ENCODE results near the gene GNAQ. TPM values are rescaled to one million over a fixed set of nuclear protein-coding genes. Genes with fewer than 3 reads are reported as not detected.

Gene GNAQ
- total RNA-seq, 4 donors from 2014 or later = 64.0 to 80.4 (median 69.2) TPM

DNA sequence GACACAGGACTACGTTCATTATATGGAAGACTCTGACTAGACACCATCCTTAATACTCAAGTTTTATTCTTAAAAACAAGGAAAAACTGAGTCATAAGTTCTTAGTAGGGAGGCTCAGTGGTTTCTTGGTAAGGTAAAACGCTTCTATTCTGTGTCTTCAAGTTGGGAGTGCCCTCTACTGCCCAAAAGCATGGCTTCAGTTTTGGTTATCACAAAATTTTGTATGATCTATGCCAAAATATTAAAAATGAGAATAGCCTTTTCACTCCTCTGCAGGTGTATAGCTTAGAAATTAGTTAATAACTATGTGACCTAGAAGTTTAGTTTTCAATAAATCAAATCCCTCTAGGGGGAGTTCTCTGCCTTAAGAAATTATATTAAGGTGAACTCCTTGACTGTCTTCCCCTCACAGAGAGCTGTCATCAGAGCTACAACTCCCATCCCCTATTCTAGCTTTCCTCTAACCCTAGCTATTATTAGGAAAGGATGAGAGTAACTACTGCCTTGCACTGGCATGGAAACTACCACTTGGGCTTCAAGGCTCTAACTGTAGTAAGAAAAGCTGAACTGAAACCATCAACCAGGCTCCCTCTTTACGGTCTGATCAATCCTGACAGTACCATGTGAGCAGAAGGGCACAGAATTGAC is 189.7 kb downstream of the GNAQ start:
- no peaks in the 10 kb centered on the region for H3K36me3 ChIP-seq
- H3K27ac ChIP-seq (replicated peaks in 1 of 4) = peak overlapping the region in 1 of 4 donors; percentile 7
- intact Hi-C loops (cut with DNase I) = loop anchor here (2.0 kb wide), 1 partner anchor 193 kb away; no protein-coding TSS in a partner anchor
- H3K4me3 ChIP-seq = no peak overlapping the region
- peaks cover 31 to 61% (median 52%) of the 10 kb centered on the region in 4 donors for H3K4me1 ChIP-seq
- no peaks in the 10 kb centered on the region for H3K27me3 ChIP-seq
- no peaks in the 10 kb centered on the region for H3K9me3 ChIP-seq
- DNase-seq (ENCODE audit: extremely low spot score) = no peak
- TF ChIP-seq POLR2A (IDR thresholded peaks at IDR 0.05; ENCODE audit: low read depth) (no peak), POLR2AphosphoS5 (IDR thresholded peaks at IDR 0.05) (no peak)
- TF ChIP-seq, protein P1, sequence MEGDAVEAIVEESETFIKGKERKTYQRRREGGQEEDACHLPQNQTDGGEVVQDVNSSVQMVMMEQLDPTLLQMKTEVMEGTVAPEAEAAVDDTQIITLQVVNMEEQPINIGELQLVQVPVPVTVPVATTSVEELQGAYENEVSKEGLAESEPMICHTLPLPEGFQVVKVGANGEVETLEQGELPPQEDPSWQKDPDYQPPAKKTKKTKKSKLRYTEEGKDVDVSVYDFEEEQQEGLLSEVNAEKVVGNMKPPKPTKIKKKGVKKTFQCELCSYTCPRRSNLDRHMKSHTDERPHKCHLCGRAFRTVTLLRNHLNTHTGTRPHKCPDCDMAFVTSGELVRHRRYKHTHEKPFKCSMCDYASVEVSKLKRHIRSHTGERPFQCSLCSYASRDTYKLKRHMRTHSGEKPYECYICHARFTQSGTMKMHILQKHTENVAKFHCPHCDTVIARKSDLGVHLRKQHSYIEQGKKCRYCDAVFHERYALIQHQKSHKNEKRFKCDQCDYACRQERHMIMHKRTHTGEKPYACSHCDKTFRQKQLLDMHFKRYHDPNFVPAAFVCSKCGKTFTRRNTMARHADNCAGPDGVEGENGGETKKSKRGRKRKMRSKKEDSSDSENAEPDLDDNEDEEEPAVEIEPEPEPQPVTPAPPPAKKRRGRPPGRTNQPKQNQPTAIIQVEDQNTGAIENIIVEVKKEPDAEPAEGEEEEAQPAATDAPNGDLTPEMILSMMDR (IDR thresholded peaks at IDR 0.05) = peak; percentile 35 to 43 (median 36)
- WGBS = 63% methylated on average over 3 of the region's 3 CpGs

- WGBS = 53% methylated on average over 6 of the region's 6 CpGs
- peak overlapping the region in 2 of 4 donors; percentile 21 to 52 for H3K27ac ChIP-seq (replicated peaks in 1 of 4)
- intact Hi-C loops (cut with DNase I) = no loop called here
These were observed 192.0 kb downstream of the GNAQ start for GRCh38 chr9:77839459-77840140.

GRCh38 chr9:77838986-77839385 is 192.6 kb downstream of the GNAQ start:
- TF ChIP-seq EP300 (IDR thresholded peaks at IDR 0.05) (no peak), POLR2AphosphoS5 (IDR thresholded peaks at IDR 0.05) (no peak), POLR2A (IDR thresholded peaks at IDR 0.05; ENCODE audit: low read depth) (no peak)
- TF ChIP-seq, protein P1 (IDR thresholded peaks at IDR 0.05) = no peak
- no peak overlapping the region for H3K4me3 ChIP-seq
- H3K27ac ChIP-seq (replicated peaks in 1 of 4) = no peak overlapping the region
- H3K36me3 ChIP-seq = no peaks in the 10 kb centered on the region
- peaks cover 17 to 37% (median 34%) of the 10 kb centered on the region in 4 donors for H3K4me1 ChIP-seq
- intact Hi-C loops (cut with DNase I) = no loop called here
- WGBS = 55% methylated on average over 1 of the region's 1 CpG
- H3K9me3 ChIP-seq = no peaks in the 10 kb centered on the region
- no peak for DNase-seq (ENCODE audit: extremely low spot score)
- no peaks in the 10 kb centered on the region for H3K27me3 ChIP-seq

More at GRCh38 chr9:77839459-77840140, 192.0 kb downstream of the GNAQ start:
- Histone ChIP-seq H3K4me1 (peaks cover 17 to 39% (median 33%) of the 10 kb centered on the region in 4 donors), H3K27me3 (no peaks in the 10 kb centered on the region), H3K36me3 (no peaks in the 10 kb centered on the region), H3K9me3 (no peaks in the 10 kb centered on the region), H3K4me3 (no peak overlapping the region)
- no peak for TF ChIP-seq POLR2AphosphoS5 (IDR thresholded peaks at IDR 0.05)
- TF ChIP-seq POLR2A (IDR thresholded peaks at IDR 0.05; ENCODE audit: low read depth) = no peak
- no peak for TF ChIP-seq EP300 (IDR thresholded peaks at IDR 0.05)
- TF ChIP-seq, protein P1 (IDR thresholded peaks at IDR 0.05) = no peak
- DNase-seq (ENCODE audit: extremely low spot score) = no peak

- TF ChIP-seq POLR2AphosphoS5 (IDR thresholded peaks at IDR 0.05) (no peak), POLR2A (IDR thresholded peaks at IDR 0.05; ENCODE audit: low read depth) (no peak)
- intact Hi-C loops (cut with DNase I) = loop anchor here (5.0 kb wide), 1 partner anchor 53 kb away; no protein-coding TSS in a partner anchor
- H3K4me3 ChIP-seq = no peak overlapping the region
- no peaks in the 10 kb centered on the region for H3K27me3 ChIP-seq
- no peak overlapping the region for H3K27ac ChIP-seq (replicated peaks in 1 of 4)
- 73% methylated on average over 4 of the region's 4 CpGs for WGBS
- peaks cover 11 to 41% (median 29%) of the 10 kb centered on the region in 4 donors for H3K4me1 ChIP-seq
- no peak for DNase-seq (ENCODE audit: extremely low spot score)
- H3K9me3 ChIP-seq = no peaks in the 10 kb centered on the region
- no peaks in the 10 kb centered on the region for H3K36me3 ChIP-seq
These were observed 196.6 kb downstream of the GNAQ start for GRCh38 chr9:77834898-77835488.
